HG03108 (cell line): ENCODE results near the gene SCAF1.
"Not testable (repeated sequence)": the region's sequence is repeated elsewhere in the genome, so short reads cannot be mapped to it uniquely, and the experiment has no call there.

ENCODE experiments used
- ATAC-seq: cut with Tn5 transposase; IDR thresholded peaks from one replicate; pipeline ENCODE4 v1.9.1; 2021; ENCODE audit warnings: moderate library complexity; ENCODE audit not compliant: unreplicated experiment

SCAF1 gene

GRCh38 chr19:49613374-49613773 is 28.6 kb upstream of the SCAF1 start:
- ATAC-seq = no peak

DNA sequence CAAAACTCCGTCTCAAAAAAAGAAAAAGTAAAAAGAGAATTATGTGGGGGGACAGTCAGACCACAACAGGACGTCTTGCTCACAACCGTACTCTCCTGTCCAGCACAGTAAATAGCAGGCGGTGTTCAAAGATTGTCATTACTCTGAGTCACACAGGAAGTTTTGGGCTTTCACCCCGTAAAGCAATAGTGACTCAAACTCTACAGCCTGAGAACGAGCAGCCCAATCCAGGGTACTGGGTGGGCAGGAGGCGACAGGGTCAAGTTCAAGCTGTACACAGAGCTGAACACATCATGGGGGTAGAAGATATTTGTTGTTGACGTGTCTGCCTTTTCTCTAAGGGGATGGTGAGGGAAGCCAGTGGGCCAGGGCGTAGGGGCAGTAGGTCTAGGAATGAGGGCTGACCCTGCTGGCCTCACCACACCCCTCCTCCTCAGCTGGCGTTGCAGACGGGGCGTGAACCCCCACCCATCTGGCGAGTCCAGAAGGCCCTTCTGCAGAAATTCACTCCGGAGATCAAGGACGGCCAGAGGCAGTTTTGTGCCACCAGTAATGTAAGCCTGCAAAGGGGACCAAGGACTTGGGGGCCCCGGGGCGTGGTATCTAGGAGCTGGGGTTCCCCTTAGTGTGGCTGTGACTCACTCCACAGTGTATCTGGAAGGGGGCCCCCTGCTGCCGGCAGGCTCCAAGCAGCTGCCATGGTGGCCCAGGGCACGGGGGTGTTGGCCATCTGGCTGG is 27.7 kb upstream of the SCAF1 start:
- no peak for ATAC-seq

- ATAC-seq = no peak
Measured at GRCh38 chr19:49615861-49616260, 26.1 kb upstream of the SCAF1 start.

- ATAC-seq = no peak
Measured at GRCh38 chr19:49616532-49616931, 25.5 kb upstream of the SCAF1 start.

GRCh38 chr19:49616945-49617344 is 25.1 kb upstream of the SCAF1 start:
- no peak for ATAC-seq

DNA sequence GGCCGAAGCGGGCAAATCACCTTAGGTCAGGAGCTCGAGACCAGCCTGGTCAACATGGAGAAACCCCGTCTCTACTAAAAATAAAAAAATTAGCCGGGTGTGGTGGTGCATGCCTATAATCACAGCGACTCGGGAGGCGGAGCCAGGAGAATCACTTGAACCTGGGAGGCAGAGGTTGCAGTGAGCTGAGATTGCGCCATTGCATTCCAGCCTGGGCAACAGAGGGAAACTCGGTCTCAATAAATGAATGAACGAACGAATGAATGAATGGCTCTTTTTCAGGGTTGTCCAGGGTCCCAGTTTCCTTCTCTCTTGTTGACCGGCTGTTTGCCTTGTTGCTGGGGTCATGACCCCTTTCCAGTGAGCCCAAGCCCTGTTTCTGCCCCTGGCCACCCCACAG is 24.1 kb upstream of the SCAF1 start:
- not testable (repeated sequence) for ATAC-seq

- no peak for ATAC-seq
Measured at GRCh38 chr19:49624967-49625910, 16.8 kb upstream of the SCAF1 start.

DNA sequence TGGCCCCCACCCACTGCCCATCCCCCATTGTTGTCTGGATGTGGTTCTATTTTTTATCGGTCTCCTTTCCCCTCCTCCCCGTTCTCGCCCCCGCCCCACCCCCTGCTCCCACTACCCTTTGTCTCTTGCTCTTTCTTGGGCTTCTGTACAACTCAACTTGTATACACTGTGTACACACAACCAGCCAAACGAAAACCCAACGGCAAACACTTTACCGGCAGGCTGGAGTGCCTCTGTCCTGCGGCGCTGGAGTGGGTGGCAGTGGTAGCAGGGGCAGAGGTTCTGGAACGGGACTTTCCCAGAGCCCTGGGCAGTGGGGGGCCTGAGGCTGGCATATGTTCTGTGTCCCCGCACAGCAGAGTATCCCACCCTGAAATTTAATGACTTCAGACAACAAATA is 15.8 kb upstream of the SCAF1 start:
- no peak for ATAC-seq

GRCh38 chr19:49629659-49630058 is 12.3 kb upstream of the SCAF1 start:
- ATAC-seq = no peak

DNA sequence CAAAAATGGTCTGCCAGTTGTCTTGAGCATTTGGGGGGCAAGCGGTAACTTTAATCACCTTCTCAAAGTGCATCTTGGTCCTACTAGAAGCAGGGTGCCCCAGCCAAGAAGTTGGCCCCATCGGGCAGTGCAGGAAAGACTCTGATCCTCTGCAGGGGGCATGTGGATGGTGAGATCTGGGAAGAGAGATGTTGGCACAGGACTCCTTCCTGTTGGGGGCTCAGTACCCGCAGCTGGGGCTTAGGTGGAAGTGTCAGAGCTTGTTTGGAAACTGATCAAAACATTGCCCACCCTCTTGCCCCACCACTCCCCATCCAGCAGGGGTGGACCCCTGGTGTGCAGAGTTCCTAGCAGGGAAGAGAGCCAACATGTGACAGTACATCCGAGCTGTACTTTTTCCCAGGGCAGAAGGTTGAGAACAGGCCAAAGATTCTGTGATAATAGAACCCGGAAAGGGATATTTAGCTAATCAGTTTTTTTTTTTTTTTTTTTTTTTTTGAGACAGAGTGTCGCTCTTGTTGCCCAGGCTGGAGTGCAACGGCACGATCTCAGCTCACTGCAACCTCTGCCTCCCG is 10.9 kb upstream of the SCAF1 start:
- ATAC-seq = no peak

DNA sequence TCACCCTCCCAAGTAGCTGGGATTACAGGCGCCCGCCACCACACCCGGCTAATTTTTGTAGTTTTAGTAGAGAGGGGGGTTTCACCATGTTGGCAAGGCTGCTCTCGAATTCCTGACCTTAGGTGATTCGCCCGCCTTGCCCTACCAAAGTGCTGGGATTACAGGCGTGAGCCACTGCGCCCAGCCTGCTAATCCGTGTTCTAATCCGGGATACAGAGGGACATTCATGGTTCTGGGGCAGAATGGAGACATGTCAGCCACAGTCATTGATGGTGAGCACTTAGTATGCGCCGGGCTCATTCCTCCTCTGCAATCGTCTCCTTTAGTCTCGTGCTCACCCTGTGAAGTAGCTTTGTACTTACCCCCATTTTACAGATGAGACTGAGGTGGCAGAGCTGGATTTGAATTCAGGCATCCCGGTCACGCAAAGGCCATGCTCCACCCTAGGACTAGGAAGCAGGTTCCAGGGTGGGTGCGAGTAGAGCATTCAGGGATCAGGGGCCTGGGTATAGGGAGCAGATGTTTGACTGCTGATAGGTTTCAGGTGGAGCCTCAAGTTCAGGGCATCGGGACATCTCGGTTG is 10.3 kb upstream of the SCAF1 start:
- no peak for ATAC-seq

DNA sequence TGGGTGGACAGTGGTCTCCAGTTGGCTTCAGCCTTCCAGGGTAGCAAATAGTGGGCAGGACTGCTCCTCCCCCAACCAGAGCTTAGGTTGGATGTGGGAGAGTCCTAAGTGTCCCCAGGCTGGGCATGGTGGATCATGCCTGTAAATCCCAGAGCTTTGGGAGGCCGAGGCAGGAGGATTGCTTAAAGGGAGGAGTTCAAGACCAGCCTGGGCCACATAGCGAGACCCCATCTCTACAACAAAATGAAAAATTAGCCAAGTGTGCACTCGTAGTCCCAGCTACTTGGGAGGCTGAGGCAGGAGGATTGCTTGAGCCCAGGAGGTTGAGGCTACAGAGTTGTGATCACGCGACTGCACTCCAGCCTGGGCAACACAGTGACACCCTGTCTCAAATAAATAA is 9.4 kb upstream of the SCAF1 start:
- no peak for ATAC-seq

GRCh38 chr19:49633273-49633672 is 8.7 kb upstream of the SCAF1 start:
- ATAC-seq = not testable (repeated sequence)

DNA sequence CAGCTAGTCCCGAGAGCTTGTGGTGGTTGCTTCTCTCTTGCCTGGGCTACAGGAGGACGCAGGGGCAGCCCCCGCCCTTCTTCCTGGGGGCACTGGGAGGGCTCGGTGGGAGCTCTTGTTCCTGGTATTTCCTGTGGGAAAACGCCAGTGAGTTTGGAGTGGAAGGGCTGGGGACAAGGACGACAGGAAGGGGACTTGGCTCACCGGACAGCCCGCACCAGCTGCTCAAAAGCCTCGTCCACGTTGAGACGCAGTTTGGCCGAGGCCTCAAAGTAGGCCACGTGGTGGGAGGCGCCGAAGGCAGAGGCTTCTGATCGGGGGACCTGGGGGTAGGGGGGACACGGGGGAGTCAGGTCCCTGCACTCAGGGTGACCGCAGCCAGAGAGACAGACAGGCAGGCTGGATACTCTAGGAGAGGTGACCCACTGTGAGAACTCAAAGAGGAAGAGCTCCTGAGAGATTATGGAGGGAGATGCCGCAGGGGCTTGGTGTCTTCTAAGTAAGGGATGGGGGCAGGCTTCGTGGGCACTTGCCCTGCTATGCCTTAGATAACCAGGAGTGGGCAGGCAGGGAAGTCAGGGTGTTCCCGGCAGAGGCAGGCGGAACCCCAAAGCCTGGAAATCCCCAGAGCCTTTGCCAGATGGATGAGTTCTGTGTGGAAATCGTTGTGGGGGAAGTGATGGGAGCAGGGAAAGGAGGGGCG is 6.3 kb upstream of the SCAF1 start:
- no peak for ATAC-seq

DNA sequence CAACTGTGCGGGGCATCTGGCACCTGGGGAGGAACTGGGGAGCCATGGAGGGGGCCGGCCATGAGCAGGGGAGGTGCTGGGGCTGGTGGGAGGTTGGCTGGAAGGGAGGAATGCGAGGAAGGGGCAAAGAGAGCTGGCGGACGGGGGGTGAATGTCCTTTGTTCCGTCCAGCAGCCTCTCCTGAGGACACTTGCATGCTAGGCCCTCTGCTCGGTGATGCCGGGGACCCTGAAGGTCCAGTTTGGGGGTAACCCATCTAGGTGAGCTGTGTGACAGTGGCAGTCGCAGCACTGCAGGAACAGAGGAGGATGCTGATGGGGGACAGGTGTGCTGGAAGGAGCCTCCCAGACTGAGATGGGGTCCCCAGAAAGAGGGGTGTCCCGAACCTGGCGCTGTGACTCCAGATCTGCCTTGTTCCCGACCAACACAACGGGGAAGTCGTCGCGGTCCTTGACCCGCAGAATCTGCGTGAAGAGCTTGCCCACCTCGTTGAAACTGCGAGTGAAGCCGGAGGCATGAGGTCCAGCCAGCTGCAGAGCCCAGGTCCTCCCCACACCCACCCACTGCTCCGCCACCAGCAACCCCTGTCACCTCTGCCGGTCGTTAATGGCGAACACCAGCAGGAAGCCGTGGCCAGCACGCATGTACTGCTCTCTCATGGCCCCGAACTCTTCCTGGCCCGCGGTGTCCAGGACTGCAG is 5.6 kb upstream of the SCAF1 start:
- ATAC-seq = no peak

GRCh38 chr19:49637821-49638738 is 3.9 kb upstream of the SCAF1 start:
- no peak for ATAC-seq

GRCh38 chr19:49639401-49640112 is 2.5 kb upstream of the SCAF1 start:
- ATAC-seq = no peak

DNA sequence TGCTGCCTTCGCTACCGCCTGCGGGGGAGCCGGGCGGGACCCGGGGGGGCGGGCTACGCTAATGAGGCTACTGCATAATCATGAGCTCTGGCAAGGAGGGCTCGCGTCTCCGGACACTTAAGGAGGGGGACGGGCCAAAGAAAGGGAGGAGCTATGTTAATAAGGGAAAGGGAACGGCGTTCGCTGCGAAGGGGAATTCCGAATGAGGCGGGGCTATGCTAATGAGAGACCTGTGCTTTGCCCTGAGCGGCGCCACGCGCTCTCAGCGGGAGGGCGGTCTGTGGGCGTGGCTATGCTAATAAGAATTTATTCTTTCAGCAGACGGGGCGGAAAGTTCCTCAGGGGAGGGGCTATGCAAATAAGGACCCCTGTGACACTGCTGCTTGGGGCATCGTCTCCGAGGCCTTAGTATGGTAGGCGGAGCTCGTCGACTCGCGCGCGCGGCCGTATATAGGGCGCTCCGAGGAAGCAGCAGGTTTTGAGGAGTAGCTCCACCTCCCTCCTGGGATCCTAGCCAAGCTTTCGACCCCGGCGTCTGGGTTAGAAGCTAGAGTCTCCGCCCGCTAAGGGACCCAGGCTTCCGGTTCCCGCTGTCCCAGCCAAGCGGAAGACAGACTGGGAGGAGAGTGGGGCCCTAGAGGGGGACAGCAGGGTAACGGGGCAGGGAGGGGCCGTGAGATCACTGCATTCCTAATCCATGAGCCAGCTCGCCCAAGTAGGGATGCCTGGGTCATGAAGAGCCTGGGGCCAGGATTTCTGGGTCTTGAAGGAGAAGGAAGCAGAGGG is 1.7 kb upstream of the SCAF1 start, which contains the start of gene RRAS:
Gene RRAS (minus strand): TSS at position 31 of the 786 bp plus-strand sequence. CDS start 45 bp downstream, outside the sequence.
- ATAC-seq = peak; percentile 53
